Loucy (cell line): Measurements from ENCODE around the gene EPB41L2.

Experiments
- EZH2phosphoT487 ChIP-seq: fragments of 200-600 bp; IDR thresholded peaks from 2 replicates; pipeline ENCODE4 v1.6.1; 2018; ENCODE audit warnings: antibody characterized with exemption, mild to moderate bottlenecking, moderate library complexity, borderline replicate concordance
- TF ChIP-seq, protein P1 (sequence below): fragments of 200-600 bp; sonication (generic); conservative IDR thresholded peaks from 2 replicates; pipeline ENCODE4 v1.5.1; 2014; ENCODE audit warnings: mild to moderate bottlenecking, antibody characterized with exemption, low read length

DNA sequence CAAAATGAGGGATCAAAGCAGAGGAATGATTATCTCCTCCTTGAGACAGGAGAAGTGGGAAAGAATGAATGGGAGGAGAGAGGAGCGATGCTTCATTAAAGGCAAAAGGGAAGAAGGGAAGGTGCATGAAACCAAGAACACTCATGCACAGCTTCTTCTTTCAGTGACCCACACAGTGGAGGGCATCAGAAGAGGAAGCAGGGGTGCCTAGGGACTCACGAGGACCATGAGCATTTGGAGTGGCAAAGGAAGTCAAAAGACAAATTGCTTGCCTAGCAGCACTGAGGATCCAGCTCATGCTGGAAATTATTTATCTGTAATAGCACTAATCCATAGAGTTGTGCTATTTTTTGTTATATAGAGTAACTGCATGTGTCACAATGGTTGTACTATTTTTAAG lies 169.8 kb downstream of the EPB41L2 start:
- TF ChIP-seq, protein P1, sequence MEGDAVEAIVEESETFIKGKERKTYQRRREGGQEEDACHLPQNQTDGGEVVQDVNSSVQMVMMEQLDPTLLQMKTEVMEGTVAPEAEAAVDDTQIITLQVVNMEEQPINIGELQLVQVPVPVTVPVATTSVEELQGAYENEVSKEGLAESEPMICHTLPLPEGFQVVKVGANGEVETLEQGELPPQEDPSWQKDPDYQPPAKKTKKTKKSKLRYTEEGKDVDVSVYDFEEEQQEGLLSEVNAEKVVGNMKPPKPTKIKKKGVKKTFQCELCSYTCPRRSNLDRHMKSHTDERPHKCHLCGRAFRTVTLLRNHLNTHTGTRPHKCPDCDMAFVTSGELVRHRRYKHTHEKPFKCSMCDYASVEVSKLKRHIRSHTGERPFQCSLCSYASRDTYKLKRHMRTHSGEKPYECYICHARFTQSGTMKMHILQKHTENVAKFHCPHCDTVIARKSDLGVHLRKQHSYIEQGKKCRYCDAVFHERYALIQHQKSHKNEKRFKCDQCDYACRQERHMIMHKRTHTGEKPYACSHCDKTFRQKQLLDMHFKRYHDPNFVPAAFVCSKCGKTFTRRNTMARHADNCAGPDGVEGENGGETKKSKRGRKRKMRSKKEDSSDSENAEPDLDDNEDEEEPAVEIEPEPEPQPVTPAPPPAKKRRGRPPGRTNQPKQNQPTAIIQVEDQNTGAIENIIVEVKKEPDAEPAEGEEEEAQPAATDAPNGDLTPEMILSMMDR = no peak
- no peak for TF ChIP-seq EZH2phosphoT487
